SKM-1 (cell line): ENCODE results near the gene RGSL1.

Experiments
- DNase-seq: peaks from one replicate; lab custom pipeline; 2025; ENCODE audit not compliant: unreplicated experiment; lab: John Stamatoyannopoulos, UW

RGSL1 gene

DNA sequence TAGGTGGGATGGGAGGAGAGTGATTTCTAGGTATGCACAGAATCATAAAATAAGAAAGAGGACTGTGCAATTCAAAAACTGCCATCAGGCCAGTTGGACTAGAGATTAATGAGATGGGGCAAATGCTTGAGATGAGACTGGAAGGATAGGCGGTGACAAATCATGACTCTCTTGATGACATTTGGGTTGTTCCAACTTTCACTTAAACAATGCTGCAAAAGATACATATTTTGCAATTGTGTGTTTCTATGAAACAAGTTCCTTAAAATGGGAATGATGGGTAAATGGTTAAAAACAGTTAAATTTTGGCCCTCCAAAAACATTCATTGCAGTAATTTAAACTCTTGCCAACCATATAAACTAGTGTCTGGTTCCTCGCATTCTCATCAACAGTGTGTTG, 84.0 kb downstream of the RGSL1 start:
- no peak for DNase-seq

DNA sequence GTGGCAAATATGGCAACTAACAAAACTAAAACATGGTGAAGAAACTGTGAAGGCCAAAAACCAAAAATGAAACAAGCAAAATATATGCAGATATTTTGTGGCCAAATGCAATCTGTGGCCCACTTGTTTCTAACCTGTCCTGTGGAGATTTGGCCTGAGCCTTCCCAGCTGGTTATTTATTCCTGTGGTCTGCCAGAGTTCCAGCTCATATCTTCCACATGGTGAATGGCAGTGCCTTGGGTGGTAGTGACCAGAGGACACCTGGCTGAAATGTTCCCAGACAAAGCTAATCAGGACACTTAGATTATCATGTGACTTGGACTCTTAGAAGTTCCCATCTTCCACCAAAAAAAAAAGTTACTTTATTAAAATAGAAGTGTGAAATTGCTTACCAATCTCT, 99.4 kb downstream of the RGSL1 start:
- no peak for DNase-seq

DNA sequence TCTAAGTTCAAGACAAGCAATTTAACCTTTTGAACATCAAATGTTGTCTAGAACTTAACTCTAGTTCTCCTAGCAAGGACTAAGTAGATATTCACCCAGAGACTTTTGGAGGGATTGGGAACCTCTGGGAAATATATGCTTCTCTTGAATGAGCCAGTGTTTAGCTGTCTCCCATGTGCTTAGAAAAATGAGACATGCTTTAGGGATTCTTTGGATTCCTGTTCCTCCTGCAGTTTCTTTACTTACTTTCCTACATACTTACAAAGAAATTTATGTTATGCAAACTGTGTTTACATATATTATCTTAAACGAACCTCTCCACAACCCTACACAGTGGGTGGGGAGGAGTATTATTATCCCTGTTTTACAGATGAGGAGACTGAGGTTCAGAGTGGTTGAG, 99.9 kb downstream of the RGSL1 start:
- no peak for DNase-seq

GRCh38 chr1:182552527-182552926, 102.6 kb downstream of the RGSL1 start:
- no peak for DNase-seq

DNA sequence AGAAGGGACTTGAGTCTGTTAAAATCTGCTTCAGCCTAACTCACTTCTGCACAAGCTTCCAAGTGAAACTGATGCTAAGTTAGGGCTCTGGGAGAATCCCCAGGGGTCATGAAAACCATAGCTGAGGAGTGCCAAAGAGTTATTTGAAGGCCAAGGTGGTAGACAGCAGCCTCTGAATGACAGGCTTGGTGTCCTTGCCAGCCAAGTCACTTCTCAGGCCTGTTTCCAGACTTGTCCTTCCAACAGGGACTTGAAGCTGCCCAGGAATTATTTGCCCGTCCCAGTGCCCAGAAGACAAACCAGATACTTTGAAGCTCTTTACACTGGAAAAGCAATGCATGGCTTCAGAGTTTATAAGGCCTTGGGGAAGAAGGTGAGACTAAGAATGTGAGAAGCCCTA, 105.5 kb downstream of the RGSL1 start:
- no peak for DNase-seq

DNA sequence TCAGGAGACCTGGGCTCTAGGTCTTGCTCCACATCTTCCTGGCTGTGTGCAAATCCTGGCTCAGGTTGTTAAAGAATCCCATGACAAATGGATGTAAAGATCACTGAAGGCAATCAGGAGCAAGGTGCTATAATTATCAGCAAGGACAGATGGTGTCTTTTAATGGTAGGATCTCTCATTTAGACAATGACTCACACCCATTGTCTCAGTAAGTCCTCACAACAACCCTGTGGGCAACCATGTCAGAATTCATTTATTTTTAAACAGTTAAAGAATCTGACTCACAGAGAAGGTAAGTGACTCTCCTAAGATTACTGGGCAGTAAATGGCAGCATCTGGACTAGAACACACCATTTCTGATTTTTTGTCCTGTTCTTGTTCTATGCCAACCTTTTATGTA, 106.3 kb downstream of the RGSL1 start:
- no peak for DNase-seq

DNA sequence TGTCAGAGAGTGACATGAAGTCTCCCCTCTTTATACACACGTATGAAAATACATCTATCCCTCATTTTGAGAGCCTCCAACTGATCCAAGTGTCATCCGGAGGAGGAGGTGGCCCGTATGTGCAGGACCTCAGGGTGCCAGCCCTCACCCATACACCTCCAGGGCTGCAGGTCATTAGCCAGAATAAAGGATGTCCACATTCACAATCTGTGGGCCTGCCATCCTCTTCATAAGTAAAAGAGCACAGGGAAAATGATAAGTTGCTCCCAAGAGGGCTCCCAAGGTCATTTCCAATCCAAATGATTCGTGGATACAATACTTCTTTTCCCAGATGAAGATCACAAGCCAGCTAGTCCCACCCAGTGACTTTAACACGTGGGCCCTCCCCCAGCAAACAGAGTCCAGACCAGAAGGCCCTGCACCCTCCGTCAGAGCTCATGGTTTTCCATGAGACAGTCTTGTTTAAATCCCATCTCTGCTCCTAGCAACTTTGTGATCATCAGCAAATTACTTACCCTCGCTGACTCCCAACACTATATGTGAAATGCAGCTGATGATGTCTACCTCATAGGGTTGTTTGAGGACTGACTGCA, 110.5 kb downstream of the RGSL1 start:
- DNase-seq, result no peak

DNA sequence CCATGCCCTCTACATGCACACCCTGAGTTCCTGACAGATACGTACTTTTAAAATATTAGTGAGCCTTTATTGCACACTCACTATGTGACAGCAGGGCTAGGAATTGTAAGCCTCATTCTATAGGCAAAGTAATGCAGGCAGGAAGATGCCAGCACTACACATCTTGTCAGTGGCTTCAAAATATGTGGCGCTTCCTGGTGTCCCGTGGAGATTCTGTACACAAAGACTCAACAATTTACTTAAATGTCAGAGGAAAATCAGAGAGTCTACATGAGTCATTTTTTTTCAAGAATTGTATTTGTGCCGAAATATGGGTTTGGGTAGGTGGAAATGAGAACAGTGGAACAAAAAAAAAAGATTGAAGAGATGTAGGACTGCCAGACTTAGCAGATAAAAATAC, 111.5 kb downstream of the RGSL1 start:
- no peak for DNase-seq

- no peak for DNase-seq
Measured at GRCh38 chr1:182563095-182563494, 113.1 kb downstream of the RGSL1 start.

DNA sequence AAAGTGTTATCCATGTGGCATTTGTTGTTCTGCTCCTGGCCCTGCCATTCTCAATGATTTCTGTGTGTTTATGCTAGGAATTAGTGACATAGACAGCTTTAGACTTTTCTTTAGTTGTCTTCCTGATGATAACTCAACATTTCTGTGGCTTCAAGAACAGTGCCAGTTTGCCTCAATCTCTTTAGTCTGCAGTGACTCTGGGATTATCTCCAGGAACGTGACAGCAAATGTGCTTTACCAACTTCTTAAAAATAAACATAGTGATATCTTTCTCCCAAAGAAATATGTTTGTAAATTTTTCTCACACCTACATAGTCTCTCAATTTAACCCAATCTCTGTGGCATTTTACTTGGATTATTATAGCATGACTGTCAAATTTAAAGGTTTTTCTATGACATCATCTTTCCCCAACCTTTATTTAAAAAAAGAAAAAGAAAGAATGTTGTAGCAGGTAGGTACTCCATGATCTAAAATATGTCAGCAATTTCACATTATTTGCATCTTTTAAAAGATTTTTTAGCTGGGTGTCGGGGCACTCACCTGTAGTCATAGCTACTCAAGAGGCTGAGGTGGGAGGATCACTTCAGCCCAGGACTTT, 114.6 kb downstream of the RGSL1 start:
- DNase-seq, result no peak

DNA sequence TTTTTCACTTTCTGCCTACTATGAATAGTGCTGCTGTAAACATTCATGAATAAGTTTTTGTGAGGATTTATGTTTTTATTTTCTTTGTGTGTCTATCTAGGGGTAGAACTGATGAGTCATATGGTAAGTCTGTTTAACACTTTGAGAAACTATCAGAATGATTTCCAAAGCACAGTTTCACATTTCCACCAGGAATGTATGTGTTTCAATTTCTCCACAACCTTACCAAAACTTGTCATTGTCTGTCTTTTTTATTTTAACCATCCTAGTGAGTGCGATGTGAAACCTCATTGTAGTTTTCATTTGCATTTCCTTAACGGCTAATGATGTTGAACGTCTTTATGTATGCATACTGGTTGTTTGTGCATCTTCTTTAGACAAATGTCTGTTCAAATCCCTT, 115.6 kb downstream of the RGSL1 start:
- no peak for DNase-seq

GRCh38 chr1:182567629-182568028, 117.7 kb downstream of the RGSL1 start:
- DNase-seq, result no peak

DNA sequence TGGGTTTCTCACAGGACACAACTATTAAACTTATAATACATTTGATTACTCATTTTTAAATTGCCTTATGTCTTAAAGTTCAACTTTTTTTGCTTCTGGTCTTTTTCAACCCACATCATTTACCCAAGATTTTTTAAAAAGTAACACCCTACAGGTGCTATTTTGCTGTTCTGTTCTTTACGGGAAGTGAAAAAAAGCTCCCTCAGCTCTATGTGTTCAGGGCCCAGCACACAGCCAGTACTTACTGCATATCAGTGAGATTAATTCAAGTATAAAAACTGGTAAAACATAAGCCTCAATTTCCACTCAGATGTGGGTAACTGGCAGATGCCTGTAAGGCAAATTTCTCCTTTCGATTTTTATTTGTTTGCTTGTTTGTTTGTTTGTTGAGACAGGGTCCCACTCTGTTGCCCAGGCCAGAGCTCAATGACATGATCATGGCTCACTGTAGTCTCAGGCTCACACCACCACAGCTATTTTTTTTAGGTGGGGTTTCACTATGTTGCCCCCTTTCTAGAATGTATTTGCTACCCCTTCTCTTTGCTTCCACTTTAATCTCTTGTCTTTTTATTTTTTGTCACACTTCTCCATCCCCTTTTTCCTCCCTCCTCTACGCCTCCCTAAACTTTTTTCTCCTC, 118.8 kb downstream of the RGSL1 start:
- DNase-seq, result no peak

GRCh38 chr1:182569939-182570610, 120.1 kb downstream of the RGSL1 start:
- DNase-seq, result no peak

GRCh38 chr1:182570611-182570970, 120.6 kb downstream of the RGSL1 start:
- no peak for DNase-seq

DNA sequence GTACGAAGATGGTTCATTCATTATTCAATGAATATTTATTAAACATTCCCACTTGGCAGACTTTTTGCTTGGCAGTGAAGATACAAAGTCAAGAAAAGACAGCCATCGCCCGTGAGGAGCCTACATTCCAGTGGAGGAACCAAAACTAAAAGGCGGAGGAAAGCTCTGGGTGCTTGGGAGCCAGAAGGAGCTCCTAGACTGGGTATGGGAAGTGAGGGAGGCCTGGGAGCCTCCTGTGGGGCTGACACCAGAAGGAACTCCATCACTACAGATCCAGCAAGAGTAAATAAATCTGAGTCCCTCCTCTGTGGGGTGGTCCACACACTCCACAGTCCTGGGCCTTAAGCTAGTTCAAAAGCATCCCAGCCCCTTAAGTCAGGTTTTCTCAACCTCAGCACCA, 124.2 kb downstream of the RGSL1 start:
- no peak for DNase-seq

- no peak for DNase-seq
Measured at GRCh38 chr1:182575540-182576149, 125.7 kb downstream of the RGSL1 start.

GRCh38 chr1:182580736-182581135, 130.8 kb downstream of the RGSL1 start:
- DNase-seq, result no peak

GRCh38 chr1:182584746-182585145, 134.8 kb downstream of the RGSL1 start:
- no peak for DNase-seq

DNA sequence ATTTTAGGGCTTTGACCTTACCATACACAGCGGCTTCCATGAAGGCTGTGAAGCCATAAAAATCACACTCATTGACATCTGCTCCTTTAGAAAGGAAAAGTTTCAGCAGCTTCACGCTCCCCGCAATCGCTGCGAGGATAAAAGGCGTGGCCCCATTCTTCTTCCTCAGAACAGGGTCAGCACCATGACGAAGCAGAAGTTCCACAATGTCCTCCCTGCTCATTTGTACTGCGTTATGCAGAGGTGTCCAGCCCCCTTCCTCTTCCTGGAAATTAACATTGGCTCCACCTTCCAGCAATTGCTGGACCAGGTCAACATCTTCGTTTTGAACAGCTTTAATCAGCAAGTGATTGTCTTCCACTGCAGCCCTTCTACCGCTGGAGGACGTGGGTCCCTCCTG, 136.4 kb downstream of the RGSL1 start:
- DNase-seq, result no peak

DNA sequence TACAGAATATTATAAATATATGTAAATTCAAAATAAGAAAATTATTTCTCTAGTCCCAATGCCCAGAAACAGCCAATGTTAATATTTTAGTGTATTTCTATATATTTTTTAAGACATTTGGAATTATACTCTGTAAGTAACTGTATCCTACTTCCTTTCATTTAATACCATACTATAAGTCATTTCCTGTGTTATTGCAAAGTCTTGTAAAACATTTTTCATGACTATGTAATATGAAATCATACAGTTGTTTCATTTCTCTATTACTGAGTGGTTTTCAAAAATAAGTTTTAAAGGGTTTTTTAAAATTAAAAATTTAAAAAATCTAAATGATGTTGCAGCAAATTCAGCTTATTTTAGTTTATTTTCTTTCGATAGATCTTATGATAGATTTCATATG, 137.1 kb downstream of the RGSL1 start:
- no peak for DNase-seq
